WI38 (cell line): ENCODE results near the gene GMDS.

ENCODE experiments used
- H3K4me3 ChIP-seq: 2 replicates; pipeline ENCODE4 v1.5.1; 2011; ENCODE audit warnings: low read depth, mild to moderate bottlenecking, control low read depth, low read length
- CTCF ChIP-seq: IDR thresholded peaks from 2 replicates; pipeline ENCODE4 v1.5.1; 2012; ENCODE audit warnings: low read depth, mild to moderate bottlenecking, control low read depth, low read length

Gene GMDS

GRCh38 chr6:1819007-1819406 lies 426.4 kb downstream of the GMDS start:
- TF ChIP-seq CTCF, result no peak

GRCh38 chr6:1817033-1817761 lies 428.2 kb downstream of the GMDS start:
- no peak for TF ChIP-seq CTCF
- H3K4me3 ChIP-seq, result no peak overlapping the region

More at GRCh38 chr6:1819007-1819406, 426.4 kb downstream of the GMDS start:
- H3K4me3 ChIP-seq, result no peak overlapping the region

- H3K4me3 ChIP-seq, result no peak overlapping the region
- TF ChIP-seq CTCF, result no peak
Measured at GRCh38 chr6:1815827-1816452, 429.5 kb downstream of the GMDS start.

GRCh38 chr6:1814279-1814678 lies 431.1 kb downstream of the GMDS start:
- no peak for TF ChIP-seq CTCF
- no peak overlapping the region for H3K4me3 ChIP-seq

GRCh38 chr6:1812487-1812886 lies 432.9 kb downstream of the GMDS start:
- no peak overlapping the region for H3K4me3 ChIP-seq
- no peak for TF ChIP-seq CTCF

GRCh38 chr6:1812034-1812433 lies 433.4 kb downstream of the GMDS start:
- TF ChIP-seq CTCF, result no peak
- H3K4me3 ChIP-seq, result no peak overlapping the region

- no peak for TF ChIP-seq CTCF
- no peak overlapping the region for H3K4me3 ChIP-seq
Measured at GRCh38 chr6:1810880-1811279, 434.5 kb downstream of the GMDS start.
